LNCAP (cell line): Measurements from ENCODE around the gene TGOLN2.

Experiments used
- TF ChIP-seq, protein P1 (sequence below): fragments of 450-650 bp; IDR thresholded peaks from 2 replicates; pipeline ENCODE4 v1.5.1; 2017; ENCODE audit warnings: mild to moderate bottlenecking

Gene TGOLN2

DNA sequence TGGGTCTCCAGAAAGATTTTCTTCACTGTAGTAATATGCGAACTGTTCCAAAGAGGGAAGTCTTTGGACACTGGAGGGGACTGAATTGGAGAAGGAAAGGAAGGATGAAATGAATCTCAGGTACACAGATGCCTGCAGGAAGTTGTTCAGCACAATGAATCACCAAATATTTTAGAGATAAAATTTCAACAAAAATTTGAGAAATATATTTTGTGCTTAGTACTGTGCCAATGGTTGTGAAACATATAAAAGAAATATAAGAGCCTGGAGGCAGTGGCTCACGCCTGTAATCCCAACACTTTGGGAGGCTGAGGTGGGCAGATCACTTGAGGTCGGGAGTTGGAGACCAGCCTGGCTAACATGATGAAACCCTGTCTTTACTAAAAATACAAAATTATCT is 29.9 kb upstream of the TGOLN2 start:
- TF ChIP-seq, protein P1, sequence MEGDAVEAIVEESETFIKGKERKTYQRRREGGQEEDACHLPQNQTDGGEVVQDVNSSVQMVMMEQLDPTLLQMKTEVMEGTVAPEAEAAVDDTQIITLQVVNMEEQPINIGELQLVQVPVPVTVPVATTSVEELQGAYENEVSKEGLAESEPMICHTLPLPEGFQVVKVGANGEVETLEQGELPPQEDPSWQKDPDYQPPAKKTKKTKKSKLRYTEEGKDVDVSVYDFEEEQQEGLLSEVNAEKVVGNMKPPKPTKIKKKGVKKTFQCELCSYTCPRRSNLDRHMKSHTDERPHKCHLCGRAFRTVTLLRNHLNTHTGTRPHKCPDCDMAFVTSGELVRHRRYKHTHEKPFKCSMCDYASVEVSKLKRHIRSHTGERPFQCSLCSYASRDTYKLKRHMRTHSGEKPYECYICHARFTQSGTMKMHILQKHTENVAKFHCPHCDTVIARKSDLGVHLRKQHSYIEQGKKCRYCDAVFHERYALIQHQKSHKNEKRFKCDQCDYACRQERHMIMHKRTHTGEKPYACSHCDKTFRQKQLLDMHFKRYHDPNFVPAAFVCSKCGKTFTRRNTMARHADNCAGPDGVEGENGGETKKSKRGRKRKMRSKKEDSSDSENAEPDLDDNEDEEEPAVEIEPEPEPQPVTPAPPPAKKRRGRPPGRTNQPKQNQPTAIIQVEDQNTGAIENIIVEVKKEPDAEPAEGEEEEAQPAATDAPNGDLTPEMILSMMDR: no peak

DNA sequence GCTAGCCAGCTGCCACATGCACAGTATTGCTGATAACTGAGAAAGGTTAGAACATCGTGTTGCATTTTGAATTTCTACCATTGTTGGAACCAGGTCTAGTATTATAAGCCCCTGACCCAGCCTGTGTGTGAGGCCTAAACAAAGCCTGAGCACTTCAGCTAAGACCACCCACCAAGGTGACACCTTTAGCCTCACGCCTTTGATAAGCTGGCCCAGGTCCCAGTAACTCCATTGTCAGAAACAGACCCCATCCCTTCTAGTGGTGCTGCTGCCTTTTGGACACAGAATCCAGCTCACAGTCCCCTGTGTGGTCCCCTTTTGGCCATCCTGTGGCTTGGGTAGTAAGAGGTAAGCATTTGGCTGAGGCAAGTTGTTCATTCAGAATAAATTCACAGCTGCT is 28.4 kb upstream of the TGOLN2 start:
- TF ChIP-seq, protein P1: no peak

DNA sequence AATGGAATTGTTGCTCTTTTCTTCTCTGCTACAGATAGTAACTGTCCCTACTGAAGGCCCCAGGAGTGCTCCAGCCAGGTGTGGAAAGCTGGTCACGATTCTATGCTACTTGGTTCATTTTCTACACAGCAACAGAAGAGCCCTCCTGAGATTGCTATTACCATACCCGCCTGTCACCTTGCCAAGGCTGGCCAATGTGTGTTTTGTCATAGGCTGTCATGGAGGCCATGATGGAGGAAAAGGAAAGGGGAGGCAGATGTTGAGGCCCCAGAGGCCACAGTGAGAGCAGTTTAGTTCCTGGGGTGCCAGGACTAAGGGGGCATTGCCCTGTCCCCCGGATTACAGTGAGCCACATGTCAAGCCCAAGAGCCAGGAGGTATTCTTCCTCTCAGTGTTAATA is 27.7 kb upstream of the TGOLN2 start:
- TF ChIP-seq, protein P1: no peak

DNA sequence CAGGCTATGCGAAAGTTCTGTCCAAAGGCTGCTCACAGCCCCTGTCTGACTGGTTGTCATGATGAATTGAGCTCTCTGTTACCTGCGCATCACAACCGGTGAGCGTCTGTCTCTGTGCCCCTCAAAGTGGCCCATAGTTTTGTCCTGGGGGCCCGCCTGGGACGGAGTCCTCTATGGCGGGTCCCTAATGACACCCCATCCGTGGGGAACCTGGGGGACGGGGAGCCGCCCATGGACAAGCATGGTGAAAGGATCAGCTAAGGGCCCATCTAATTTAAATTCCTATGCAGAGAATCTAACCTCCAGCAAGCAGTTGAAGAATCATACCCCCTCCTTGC is 27.3 kb upstream of the TGOLN2 start:
- TF ChIP-seq, protein P1: no peak

DNA sequence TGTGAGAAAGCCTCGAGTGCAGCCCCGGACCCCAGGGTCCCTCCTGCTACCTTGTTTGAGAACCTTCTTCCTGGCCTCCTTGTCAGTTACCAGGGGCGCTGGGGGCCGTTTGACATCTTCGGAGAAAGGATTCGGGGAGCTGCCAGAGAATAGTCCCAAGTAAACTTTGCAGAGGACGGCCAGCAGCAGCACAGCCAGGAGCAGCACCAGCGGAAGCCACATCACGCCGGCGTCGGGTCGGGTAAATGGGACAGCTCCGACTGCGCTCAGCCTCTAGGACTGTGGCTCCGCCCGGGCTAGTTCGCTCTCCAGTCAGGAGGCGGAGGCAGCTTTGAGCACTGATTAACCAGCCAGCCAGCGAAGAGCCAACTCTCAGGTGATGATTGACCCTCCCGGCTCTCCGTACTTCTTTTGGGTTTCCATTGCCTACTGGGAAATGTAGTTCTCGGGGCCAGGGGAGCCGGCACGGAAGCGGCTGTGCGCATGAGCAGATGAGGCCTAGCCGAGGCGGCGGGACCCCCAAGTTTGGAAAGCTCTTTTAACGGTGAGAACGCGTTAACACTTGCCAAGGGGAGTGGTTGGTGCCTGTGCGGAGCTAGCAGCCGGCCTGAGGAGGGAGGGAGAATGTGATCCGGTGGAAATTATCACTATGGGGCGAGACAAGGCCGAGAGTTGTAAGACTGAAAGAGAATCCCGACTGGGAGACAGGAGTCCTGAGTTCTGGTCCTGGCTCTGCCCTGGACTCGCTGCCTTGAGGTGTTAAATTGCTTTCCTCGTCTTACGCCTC is 26.7 kb upstream of the TGOLN2 start, which contains the start of the genes ELMOD3 and RETSAT:
Gene ELMOD3, plus strand, starts transcription at position 484 of the 787 bp plus-strand sequence. CDS start 2,430 bp downstream, outside the sequence.
Gene RETSAT, minus strand, starts transcription at position 243 of the 787 bp plus-strand sequence. Its CDS starts 21 bp downstream, at position 222.
- TF ChIP-seq, protein P1: no peak

DNA sequence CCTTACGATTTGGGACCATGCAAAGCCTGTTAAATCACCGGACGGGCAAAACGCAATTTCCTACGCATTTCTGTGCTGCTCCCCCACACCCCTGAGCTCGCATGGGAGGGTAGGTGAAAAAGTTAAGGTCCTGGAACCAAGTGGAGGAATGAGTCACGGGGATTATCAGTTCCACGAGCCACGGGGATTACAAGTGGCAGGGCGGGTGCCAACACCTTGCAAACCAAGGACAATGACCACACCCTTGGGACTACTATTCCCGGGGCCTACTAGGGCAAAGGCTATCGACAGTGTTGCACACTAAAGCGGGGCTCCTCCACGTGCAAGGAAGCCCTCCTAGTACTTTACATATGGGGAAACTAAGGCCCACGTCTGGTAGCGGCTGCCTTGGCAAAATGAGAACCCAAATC is 26.1 kb upstream of the TGOLN2 start:
- TF ChIP-seq, protein P1: no peak

DNA sequence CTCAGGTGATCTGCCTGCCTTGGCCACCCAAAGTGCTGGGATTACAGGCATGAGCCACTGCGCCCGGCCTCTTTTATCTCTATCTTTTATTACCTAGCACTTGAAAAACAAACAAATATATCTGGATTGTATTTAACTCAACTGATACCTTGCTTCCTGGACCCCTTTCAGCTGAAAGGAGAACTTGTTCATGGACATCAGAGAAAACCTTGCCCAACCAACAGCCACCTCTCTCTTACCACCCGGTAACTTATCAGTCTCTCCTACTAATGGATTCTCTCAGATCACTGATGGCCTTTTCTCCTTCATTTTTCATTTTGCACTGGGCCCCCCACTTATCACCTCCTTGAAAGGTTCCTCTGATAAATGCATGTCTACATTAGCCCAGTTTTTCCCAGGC is 19.8 kb upstream of the TGOLN2 start:
- TF ChIP-seq, protein P1: no peak
